Measurements from ENCODE around the gene ANKRD23.

ANKRD23 gene

GRCh38 chr2:96866986-96867755, 23.4 kb upstream of the ANKRD23 start:
- H3K4me1 ChIP-seq = peaks cover 0 to 54% (median 38%) of the 10 kb centered on the region in 4 donors
- H3K9me3 ChIP-seq = no peaks in the 10 kb centered on the region
- H3K4me3 ChIP-seq = peak overlapping the region; percentile 97 to 98
- H3K36me3 ChIP-seq = peaks cover 36 to 57% (median 46%) of the 10 kb centered on the region in 3 donors
- TF ChIP-seq CTCF (IDR thresholded peaks at IDR 0.05) = no peak
- no peaks in the 10 kb centered on the region for H3K27me3 ChIP-seq
- peak overlapping the region; percentile 98 to 100 for H3K27ac ChIP-seq
- intact Hi-C loops (cut with DNase I; ENCODE audit: low total_unique reads) = loop anchor here (5.0 kb wide), 1 partner anchor 330 kb away; the partner anchor contains the start of gene ARID5A
- no peak for DNase-seq

- intact Hi-C loops (cut with DNase I; ENCODE audit: low total_unique reads) = loop anchor here (5.0 kb wide), 1 partner anchor 329 kb away; the partner anchor contains the start of gene ARID5A
- H3K27ac ChIP-seq = peak overlapping the region; percentile 98 to 100
- peaks cover 41 to 62% (median 52%) of the 10 kb centered on the region in 3 donors for H3K36me3 ChIP-seq
- H3K4me1 ChIP-seq = peaks cover 0 to 54% (median 38%) of the 10 kb centered on the region in 4 donors
- no peaks in the 10 kb centered on the region for H3K9me3 ChIP-seq
- TF ChIP-seq CTCF (IDR thresholded peaks at IDR 0.05) = no peak
- no peaks in the 10 kb centered on the region for H3K27me3 ChIP-seq
- DNase-seq = no peak
- peak overlapping the region; percentile 97 to 98 for H3K4me3 ChIP-seq
Measured at GRCh38 chr2:96866586-96866985, 22.8 kb upstream of the ANKRD23 start.

GRCh38 chr2:96866149-96866548, 22.3 kb upstream of the ANKRD23 start:
- peak overlapping the region; percentile 98 to 100 for H3K27ac ChIP-seq
- H3K9me3 ChIP-seq = no peaks in the 10 kb centered on the region
- peaks cover 46 to 67% (median 57%) of the 10 kb centered on the region in 3 donors for H3K36me3 ChIP-seq
- no peak for TF ChIP-seq CTCF (IDR thresholded peaks at IDR 0.05)
- peaks cover 0 to 52% (median 35%) of the 10 kb centered on the region in 4 donors for H3K4me1 ChIP-seq
- intact Hi-C loops (cut with DNase I; ENCODE audit: low total_unique reads) = loop anchor here (5.0 kb wide), 1 partner anchor 329 kb away; the partner anchor contains the start of gene ARID5A
- no peak for DNase-seq
- peak overlapping the region in 1 of 2 donors; percentile 1 for H3K4me3 ChIP-seq
- no peaks in the 10 kb centered on the region for H3K27me3 ChIP-seq

- peak overlapping the region; percentile 12 to 100 for H3K27ac ChIP-seq
- no peak overlapping the region for H3K4me3 ChIP-seq
- H3K36me3 ChIP-seq = peaks cover 51 to 72% (median 62%) of the 10 kb centered on the region in 3 donors
- TF ChIP-seq CTCF (IDR thresholded peaks at IDR 0.05) = no peak
- no peak for DNase-seq
- H3K9me3 ChIP-seq = no peaks in the 10 kb centered on the region
- peaks cover 0 to 49% (median 30%) of the 10 kb centered on the region in 4 donors for H3K4me1 ChIP-seq
- intact Hi-C loops (cut with DNase I; ENCODE audit: low total_unique reads) = loop anchor here (5.0 kb wide), 1 partner anchor 328 kb away; the partner anchor contains the start of gene ARID5A
- no peaks in the 10 kb centered on the region for H3K27me3 ChIP-seq
Measured at GRCh38 chr2:96865654-96866053, 21.8 kb upstream of the ANKRD23 start.

- TF ChIP-seq CTCF (IDR thresholded peaks at IDR 0.05) = no peak
- peak in 1 of 2 donors; percentile 64 for DNase-seq
- Histone ChIP-seq H3K36me3 (peaks cover 60 to 80% (median 70%) of the 10 kb centered on the region in 3 donors), H3K4me1 (peaks cover 0 to 56% (median 37%) of the 10 kb centered on the region in 4 donors), H3K4me3 (no peak overlapping the region), H3K27ac (peak overlapping the region in 1 of 2 donors; percentile 12), H3K9me3 (no peaks in the 10 kb centered on the region), H3K27me3 (no peaks in the 10 kb centered on the region)
- intact Hi-C loops (cut with DNase I; ENCODE audit: low total_unique reads) = loop anchor here (5.0 kb wide), 1 partner anchor 327 kb away; the partner anchor contains the start of gene ARID5A
Measured at GRCh38 chr2:96864343-96865091, 20.7 kb upstream of the ANKRD23 start.
